MCF 10A (cell line): ENCODE data around the gene RALGAPB. TPM values are rescaled to one million over a fixed set of nuclear protein-coding genes. Genes with fewer than 3 reads are reported as not detected.

Source experiments
- BruUV-seq: library from RNA; stranded (reverse); fragments of 400-500 nt; replicated peaks from 2 replicates; lab custom pipeline; 2021; lab: Mats Ljungman, UMichigan
- CTCF ChIA-PET: fragments of 300-600 bp; sonication (Branson Sonifier 250); formaldehyde crosslinking; extraction: SDS; loops from one replicate; lab custom pipeline; 2021; ENCODE audit warnings: antibody characterized with exemption, inconsistent platforms; lab: Yijun Ruan, JAX
- POLR2A ChIA-PET: fragments of 300-600, 350-650 bp; sonication (Branson Sonifier 250); formaldehyde crosslinking; extraction: SDS; loops from one replicate; lab custom pipeline; 2020; ENCODE audit warnings: antibody characterized with exemption, inconsistent platforms; lab: Yijun Ruan, JAX
- DNase-seq: peaks from one replicate; pipeline ENCODE4 v3.0.0-alpha.2; 2018; ENCODE audit not compliant: unreplicated experiment
- H3K27ac Mint-ChIP-seq: one replicate; pipeline ENCODE4 v1.8.0; 2022; ENCODE audit warnings: mild to moderate bottlenecking, low read depth, mixed read lengths; ENCODE audit not compliant: unreplicated experiment
- H3K27me3 Mint-ChIP-seq: one replicate; pipeline ENCODE4 v1.8.0; 2022; ENCODE audit warnings: mixed read lengths; ENCODE audit not compliant: insufficient read depth, unreplicated experiment
- H3K36me3 Mint-ChIP-seq: one replicate; pipeline ENCODE4 v1.8.0; 2022; ENCODE audit warnings: mild to moderate bottlenecking, moderate library complexity, mixed read lengths; ENCODE audit not compliant: insufficient read depth, unreplicated experiment
- H3K4me1 Mint-ChIP-seq: one replicate; pipeline ENCODE4 v1.8.0; 2022; ENCODE audit warnings: mixed read lengths; ENCODE audit not compliant: insufficient read depth, unreplicated experiment
- H3K4me3 Mint-ChIP-seq: one replicate; pipeline ENCODE4 v1.8.0; 2022; ENCODE audit warnings: mild to moderate bottlenecking, moderate library complexity, mixed read lengths; ENCODE audit not compliant: unreplicated experiment
- H3K9me3 Mint-ChIP-seq: one replicate; pipeline ENCODE4 v1.8.0; 2022; ENCODE audit warnings: mixed read lengths; ENCODE audit not compliant: unreplicated experiment
- intact Hi-C: fragments of 100-400 bp; cut with micrococcal nuclease; formaldehyde crosslinking; loops from 2 replicates; pipeline ENCODE4 v1.14.1; 2022
- total RNA-seq: library from RNA; stranded (reverse); gene quantifications from 2 replicates; pipeline ENCODE4 v1.2.3, GENCODE V29; 2022
- TF ChIP-seq, protein P1 (sequence below): fragments of 200-600 bp; IDR thresholded peaks from one replicate; pipeline ENCODE4 v1.8.0; 2022; ENCODE audit warnings: antibody characterized with exemption, mild to moderate bottlenecking; ENCODE audit not compliant: unreplicated experiment

RALGAPB gene
- total RNA-seq, 1 experiment from 2014 or later: 33.8 TPM

DNA sequence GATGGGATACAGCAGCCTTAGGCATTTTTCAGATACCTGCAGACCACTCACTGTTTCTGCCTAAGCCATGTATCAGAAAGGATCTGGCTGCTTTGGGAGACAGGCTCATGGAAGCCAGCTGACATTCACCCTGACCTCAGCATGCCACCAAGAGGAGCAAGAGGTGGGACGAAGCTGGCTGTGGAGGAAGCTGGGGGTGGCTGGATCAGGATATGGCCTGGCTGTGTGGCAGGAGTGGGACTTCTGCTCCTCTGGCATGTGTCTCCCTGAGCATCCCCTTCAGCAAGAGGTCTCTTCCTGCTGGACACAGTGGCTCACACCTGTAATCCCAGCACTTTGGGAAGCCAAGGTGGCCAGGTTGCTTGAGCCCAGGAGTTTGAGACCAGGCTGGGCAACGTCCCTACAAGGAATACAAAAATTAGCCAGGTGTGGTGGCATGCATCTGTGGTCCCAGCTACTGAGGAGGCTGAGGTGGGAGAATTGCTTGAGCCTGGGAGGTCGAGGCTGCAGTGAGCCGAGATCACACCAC, 109.3 kb downstream of the RALGAPB start:
- intact Hi-C loops: no loop called here
- Mint-ChIP-seq H3K4me3 (no peak overlapping the region), H3K27me3 (no peaks in the 10 kb centered on the region), H3K9me3 (no peaks in the 10 kb centered on the region), H3K4me1 (peaks cover 5% of the 10 kb centered on the region), H3K27ac (no peak overlapping the region), H3K36me3 (no peaks in the 10 kb centered on the region)
- POLR2A ChIA-PET: no interaction called here
- CTCF ChIA-PET: interaction anchor here (0.5 to 0.7 kb wide), 5 partner anchors 31 to 1585 kb away, joined by 3 to 4 read pairs (median 3); no protein-coding TSS in a partner anchor
- TF ChIP-seq, protein P1, sequence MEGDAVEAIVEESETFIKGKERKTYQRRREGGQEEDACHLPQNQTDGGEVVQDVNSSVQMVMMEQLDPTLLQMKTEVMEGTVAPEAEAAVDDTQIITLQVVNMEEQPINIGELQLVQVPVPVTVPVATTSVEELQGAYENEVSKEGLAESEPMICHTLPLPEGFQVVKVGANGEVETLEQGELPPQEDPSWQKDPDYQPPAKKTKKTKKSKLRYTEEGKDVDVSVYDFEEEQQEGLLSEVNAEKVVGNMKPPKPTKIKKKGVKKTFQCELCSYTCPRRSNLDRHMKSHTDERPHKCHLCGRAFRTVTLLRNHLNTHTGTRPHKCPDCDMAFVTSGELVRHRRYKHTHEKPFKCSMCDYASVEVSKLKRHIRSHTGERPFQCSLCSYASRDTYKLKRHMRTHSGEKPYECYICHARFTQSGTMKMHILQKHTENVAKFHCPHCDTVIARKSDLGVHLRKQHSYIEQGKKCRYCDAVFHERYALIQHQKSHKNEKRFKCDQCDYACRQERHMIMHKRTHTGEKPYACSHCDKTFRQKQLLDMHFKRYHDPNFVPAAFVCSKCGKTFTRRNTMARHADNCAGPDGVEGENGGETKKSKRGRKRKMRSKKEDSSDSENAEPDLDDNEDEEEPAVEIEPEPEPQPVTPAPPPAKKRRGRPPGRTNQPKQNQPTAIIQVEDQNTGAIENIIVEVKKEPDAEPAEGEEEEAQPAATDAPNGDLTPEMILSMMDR: no peak
- BruUV-seq: no TSS peak
- no peak for DNase-seq

DNA sequence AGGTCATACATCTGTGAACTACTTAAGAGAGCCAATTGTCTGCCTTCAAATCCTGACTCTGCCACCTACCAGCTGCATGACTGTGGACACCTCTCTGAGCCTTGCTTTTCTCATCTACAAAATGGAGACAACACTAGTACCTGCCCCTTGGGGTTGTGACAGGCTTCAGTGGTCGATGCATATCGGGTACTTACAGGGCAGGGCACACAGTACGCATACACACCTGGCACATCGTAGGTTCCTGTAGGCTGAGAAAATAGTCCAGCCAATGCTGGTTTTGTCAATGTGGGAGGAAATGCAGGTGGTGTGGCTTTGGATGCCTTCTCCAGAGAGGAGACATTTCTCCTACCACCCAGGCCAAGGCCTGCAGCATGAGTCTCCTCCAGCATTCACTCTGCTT, 110.7 kb downstream of the RALGAPB start:
- intact Hi-C loops: no loop called here
- Mint-ChIP-seq H3K36me3 (no peaks in the 10 kb centered on the region), H3K9me3 (no peaks in the 10 kb centered on the region), H3K27ac (no peak overlapping the region), H3K4me3 (no peak overlapping the region), H3K4me1 (peaks cover 5% of the 10 kb centered on the region), H3K27me3 (no peaks in the 10 kb centered on the region)
- ChIA-PET POLR2A (no interaction called here), CTCF (no interaction called here)
- BruUV-seq: no TSS peak
- TF ChIP-seq, protein P1: no peak
- DNase-seq: no peak

DNA sequence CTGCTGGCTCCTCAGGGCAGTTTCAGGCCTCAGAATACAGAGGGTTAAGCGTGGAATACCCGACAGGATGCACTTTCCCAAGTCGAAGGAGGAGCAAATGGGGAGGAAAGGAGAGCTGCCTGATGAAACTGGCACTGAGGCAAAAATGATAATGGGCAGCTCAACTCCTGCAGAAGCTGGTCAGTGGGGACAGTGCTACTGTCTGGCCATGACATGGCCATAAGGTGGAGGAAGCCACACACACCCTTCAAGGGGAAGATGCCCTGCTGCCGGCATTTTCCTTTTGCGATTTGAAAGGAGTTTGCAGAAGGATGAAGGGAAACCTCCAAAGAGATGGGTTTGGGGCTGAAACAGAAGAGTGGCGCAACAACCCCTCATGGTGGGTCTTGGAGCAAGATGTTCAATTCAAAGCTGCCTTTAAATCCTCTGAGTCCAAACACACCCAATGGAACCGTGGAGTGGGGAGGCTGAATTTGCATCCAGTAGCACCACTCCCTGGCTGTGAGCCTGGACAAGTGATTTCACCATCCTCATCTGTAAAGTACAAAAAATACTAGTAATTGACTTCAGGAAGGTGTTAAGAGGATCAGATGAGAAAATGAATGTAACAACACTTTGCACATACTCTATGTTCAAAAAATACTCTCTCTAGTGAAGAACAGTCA, 111.6 kb downstream of the RALGAPB start:
- intact Hi-C loops: no loop called here
- Mint-ChIP-seq H3K4me3 (no peak overlapping the region), H3K36me3 (no peaks in the 10 kb centered on the region), H3K4me1 (peaks cover 5% of the 10 kb centered on the region), H3K27ac (no peak overlapping the region), H3K27me3 (no peaks in the 10 kb centered on the region), H3K9me3 (no peaks in the 10 kb centered on the region)
- ChIA-PET POLR2A (no interaction called here), CTCF (no interaction called here)
- DNase-seq: no peak
- TF ChIP-seq, protein P1: no peak
- no TSS peak for BruUV-seq

DNA sequence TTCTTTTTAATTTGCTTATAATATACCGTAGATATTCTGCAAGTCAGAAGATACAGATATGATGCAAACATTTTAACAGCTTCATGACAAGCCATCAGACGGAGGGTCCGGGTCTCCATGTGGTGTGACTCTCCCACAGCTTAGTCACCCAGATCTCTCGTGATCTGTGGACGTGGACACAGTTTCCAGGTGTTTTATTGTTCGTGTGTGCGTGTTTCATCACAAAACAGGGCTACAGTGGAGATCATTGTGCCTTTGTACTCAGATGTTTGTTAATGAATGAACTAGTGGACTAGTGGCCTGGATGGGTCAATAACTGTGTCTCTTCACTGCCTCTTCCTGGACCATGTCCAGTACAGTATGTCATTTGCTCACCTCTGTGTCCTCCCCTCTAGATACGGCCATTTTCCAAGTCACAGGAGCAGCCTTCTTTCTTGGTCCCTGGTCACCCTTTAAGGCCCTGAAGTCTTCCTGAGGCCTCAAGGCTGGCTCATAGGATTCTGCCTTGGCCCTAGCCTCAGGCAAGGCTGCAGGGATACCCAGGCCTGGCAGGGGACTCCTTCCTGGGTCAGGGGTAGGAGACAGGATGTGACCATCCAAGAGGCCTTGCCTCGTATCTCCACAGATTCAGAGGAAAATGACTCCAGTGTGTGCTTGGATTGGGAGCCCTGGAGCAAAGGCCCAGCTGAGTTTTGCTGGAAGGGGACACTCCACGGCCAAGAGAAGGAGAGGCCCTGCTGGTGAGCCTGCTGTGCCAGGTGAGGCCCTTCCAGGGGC, 112.9 kb downstream of the RALGAPB start:
- Mint-ChIP-seq H3K9me3 (no peaks in the 10 kb centered on the region), H3K27ac (no peak overlapping the region), H3K4me1 (peaks cover 5% of the 10 kb centered on the region), H3K36me3 (no peaks in the 10 kb centered on the region), H3K4me3 (no peak overlapping the region), H3K27me3 (no peaks in the 10 kb centered on the region)
- TF ChIP-seq, protein P1: no peak
- intact Hi-C loops: no loop called here
- ChIA-PET CTCF (no interaction called here), POLR2A (no interaction called here)
- DNase-seq: no peak
- BruUV-seq: no TSS peak
